ENCODE measurements around the gene CD4. TPM values are rescaled to one million over a fixed set of nuclear protein-coding genes. Genes with fewer than 3 reads are reported as not detected.

CD4 gene
- total and polyA plus RNA-seq, 10 of the 15 experiments (the other 5 are each of a cell fraction or from before 2014, with no cell fraction given): 0.24 to 1.6 (median 0.69) TPM

DNA sequence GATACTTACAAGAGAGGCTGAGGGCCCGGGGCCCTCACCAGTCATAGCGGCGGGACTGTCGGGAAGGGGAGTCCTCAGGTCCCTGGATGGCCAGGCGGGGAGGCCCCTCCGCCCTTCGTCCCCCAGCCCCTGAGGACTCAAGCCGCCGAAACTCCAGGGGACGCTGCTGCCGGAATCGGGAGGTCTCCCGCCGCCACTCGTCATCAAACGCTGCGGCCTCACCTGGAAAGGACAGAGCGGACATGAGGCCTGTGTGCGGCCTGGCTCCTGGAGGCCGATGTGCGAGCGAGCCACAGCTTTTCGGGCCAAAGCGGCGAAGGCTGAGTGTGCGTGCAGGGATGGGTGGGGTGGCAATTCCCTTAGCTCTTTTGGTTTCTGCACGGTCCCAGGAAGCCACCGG is 40.6 kb upstream of the CD4 start (continued):
- TF ChIP-seq, protein P1, sequence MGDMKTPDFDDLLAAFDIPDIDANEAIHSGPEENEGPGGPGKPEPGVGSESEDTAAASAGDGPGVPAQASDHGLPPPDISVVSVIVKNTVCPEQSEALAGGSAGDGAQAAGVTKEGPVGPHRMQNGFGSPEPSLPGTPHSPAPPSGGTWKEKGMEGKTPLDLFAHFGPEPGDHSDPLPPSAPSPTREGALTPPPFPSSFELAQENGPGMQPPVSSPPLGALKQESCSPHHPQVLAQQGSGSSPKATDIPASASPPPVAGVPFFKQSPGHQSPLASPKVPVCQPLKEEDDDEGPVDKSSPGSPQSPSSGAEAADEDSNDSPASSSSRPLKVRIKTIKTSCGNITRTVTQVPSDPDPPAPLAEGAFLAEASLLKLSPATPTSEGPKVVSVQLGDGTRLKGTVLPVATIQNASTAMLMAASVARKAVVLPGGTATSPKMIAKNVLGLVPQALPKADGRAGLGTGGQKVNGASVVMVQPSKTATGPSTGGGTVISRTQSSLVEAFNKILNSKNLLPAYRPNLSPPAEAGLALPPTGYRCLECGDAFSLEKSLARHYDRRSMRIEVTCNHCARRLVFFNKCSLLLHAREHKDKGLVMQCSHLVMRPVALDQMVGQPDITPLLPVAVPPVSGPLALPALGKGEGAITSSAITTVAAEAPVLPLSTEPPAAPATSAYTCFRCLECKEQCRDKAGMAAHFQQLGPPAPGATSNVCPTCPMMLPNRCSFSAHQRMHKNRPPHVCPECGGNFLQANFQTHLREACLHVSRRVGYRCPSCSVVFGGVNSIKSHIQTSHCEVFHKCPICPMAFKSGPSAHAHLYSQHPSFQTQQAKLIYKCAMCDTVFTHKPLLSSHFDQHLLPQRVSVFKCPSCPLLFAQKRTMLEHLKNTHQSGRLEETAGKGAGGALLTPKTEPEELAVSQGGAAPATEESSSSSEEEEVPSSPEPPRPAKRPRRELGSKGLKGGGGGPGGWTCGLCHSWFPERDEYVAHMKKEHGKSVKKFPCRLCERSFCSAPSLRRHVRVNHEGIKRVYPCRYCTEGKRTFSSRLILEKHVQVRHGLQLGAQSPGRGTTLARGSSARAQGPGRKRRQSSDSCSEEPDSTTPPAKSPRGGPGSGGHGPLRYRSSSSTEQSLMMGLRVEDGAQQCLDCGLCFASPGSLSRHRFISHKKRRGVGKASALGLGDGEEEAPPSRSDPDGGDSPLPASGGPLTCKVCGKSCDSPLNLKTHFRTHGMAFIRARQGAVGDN (IDR thresholded peaks at IDR 0.05): no peak
- TF ChIP-seq, protein P2, sequence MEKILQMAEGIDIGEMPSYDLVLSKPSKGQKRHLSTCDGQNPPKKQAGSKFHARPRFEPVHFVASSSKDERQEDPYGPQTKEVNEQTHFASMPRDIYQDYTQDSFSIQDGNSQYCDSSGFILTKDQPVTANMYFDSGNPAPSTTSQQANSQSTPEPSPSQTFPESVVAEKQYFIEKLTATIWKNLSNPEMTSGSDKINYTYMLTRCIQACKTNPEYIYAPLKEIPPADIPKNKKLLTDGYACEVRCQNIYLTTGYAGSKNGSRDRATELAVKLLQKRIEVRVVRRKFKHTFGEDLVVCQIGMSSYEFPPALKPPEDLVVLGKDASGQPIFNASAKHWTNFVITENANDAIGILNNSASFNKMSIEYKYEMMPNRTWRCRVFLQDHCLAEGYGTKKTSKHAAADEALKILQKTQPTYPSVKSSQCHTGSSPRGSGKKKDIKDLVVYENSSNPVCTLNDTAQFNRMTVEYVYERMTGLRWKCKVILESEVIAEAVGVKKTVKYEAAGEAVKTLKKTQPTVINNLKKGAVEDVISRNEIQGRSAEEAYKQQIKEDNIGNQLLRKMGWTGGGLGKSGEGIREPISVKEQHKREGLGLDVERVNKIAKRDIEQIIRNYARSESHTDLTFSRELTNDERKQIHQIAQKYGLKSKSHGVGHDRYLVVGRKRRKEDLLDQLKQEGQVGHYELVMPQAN (conservative IDR thresholded peaks at IDR 0.05): no peak
- no peak for TF ChIP-seq SP1 (IDR thresholded peaks at IDR 0.05; ENCODE audit: low read depth, low read length)

DNA sequence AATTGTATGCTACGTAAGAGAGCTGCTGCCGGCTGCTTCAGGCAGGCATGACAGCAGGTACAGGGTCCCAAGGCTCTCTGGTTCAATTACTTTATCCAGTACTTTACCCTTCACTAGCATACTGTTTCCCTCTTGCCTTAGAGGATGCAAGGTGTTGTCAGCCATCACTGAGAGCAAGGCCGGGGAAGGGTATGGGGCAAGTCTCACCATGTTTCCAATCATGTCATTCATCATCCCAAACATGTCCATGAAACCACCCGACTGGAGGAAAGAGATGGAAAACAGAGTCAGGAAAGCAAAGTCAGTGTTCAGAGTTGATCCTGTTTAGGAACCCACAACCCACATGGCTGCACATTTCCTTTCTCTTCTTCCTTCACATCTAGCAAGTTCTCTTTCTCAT is 38.8 kb upstream of the CD4 start:
- 98% methylated on average over 4 of the region's 4 CpGs for WGBS (ENCODE audit: insufficient coverage, insufficient replicate concordance, low lambda C conversion rate, missing lambda C conversion rate)
- ChIA-PET CTCF (no interaction called here), POLR2A (no interaction called here), RAD21 (ENCODE audit: unreplicated experiment) (no interaction called here), SMC1A (ENCODE audit: uncharacterized antibody, unreplicated experiment) (no interaction called here)
- Histone ChIP-seq H3K9ac (ENCODE audit: control insufficient read depth, insufficient read depth, low read length) (no peak overlapping the region), H4K20me1 (ENCODE audit: control insufficient read depth, insufficient read depth) (no peaks in the 10 kb centered on the region), H3K36me3 (ENCODE audit: control insufficient read depth in 2 of 2, insufficient read depth in 2 of 2, low read length in 1 of 2) (peaks cover 6 to 14% of the 10 kb centered on the region in 2 experiments; a peak in 3 of 4 replicates), H3K27ac (ENCODE audit: control insufficient read depth, insufficient read depth) (no peak overlapping the region; the same call in 1 of the 2 replicates), H3K4me1 (ENCODE audit: control insufficient read depth, insufficient read depth, low read length) (peaks cover 20% of the 10 kb centered on the region), H3K4me3 (no peak overlapping the region), H3K9me3 (replicated peaks; ENCODE audit: control insufficient read depth, insufficient read depth, low read length) (no peaks in the 10 kb centered on the region), H3K79me2 (ENCODE audit: control insufficient read depth, insufficient read depth, low read length) (peaks cover 18% of the 10 kb centered on the region), H2AFZ (ENCODE audit: control insufficient read depth, low read depth, low read length) (no peak overlapping the region), H3K4me2 (ENCODE audit: control insufficient read depth, insufficient read depth) (no peak overlapping the region), H3K27me3 (replicated peaks in 1 of 2; ENCODE audit: control insufficient read depth in 2 of 2, insufficient read depth in 2 of 2, low read length in 1 of 2) (no peaks in the 10 kb centered on the region)
- DNase-seq (ENCODE audit: low read depth, low spot score): no peak
- FAIRE-seq: no peak
- intact Hi-C loops (cut with micrococcal nuclease; ENCODE audit: unreplicated experiment): no loop called here
- BruUV-seq (replicated peaks): no TSS peak
- ATAC-seq: no peak
- no peak for TF ChIP-seq FOS (IDR thresholded peaks at IDR 0.05; ENCODE audit: borderline replicate concordance, extremely low read depth, insufficient read length)
- TF ChIP-seq, protein P3, sequence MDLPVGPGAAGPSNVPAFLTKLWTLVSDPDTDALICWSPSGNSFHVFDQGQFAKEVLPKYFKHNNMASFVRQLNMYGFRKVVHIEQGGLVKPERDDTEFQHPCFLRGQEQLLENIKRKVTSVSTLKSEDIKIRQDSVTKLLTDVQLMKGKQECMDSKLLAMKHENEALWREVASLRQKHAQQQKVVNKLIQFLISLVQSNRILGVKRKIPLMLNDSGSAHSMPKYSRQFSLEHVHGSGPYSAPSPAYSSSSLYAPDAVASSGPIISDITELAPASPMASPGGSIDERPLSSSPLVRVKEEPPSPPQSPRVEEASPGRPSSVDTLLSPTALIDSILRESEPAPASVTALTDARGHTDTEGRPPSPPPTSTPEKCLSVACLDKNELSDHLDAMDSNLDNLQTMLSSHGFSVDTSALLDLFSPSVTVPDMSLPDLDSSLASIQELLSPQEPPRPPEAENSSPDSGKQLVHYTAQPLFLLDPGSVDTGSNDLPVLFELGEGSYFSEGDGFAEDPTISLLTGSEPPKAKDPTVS (IDR thresholded peaks at IDR 0.05; ENCODE audit: low read depth, low read length): no peak
- TF ChIP-seq, protein P4, sequence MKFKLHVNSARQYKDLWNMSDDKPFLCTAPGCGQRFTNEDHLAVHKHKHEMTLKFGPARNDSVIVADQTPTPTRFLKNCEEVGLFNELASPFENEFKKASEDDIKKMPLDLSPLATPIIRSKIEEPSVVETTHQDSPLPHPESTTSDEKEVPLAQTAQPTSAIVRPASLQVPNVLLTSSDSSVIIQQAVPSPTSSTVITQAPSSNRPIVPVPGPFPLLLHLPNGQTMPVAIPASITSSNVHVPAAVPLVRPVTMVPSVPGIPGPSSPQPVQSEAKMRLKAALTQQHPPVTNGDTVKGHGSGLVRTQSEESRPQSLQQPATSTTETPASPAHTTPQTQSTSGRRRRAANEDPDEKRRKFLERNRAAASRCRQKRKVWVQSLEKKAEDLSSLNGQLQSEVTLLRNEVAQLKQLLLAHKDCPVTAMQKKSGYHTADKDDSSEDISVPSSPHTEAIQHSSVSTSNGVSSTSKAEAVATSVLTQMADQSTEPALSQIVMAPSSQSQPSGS (IDR thresholded peaks at IDR 0.05; ENCODE audit: low read length): no peak
- TF ChIP-seq, protein P5, sequence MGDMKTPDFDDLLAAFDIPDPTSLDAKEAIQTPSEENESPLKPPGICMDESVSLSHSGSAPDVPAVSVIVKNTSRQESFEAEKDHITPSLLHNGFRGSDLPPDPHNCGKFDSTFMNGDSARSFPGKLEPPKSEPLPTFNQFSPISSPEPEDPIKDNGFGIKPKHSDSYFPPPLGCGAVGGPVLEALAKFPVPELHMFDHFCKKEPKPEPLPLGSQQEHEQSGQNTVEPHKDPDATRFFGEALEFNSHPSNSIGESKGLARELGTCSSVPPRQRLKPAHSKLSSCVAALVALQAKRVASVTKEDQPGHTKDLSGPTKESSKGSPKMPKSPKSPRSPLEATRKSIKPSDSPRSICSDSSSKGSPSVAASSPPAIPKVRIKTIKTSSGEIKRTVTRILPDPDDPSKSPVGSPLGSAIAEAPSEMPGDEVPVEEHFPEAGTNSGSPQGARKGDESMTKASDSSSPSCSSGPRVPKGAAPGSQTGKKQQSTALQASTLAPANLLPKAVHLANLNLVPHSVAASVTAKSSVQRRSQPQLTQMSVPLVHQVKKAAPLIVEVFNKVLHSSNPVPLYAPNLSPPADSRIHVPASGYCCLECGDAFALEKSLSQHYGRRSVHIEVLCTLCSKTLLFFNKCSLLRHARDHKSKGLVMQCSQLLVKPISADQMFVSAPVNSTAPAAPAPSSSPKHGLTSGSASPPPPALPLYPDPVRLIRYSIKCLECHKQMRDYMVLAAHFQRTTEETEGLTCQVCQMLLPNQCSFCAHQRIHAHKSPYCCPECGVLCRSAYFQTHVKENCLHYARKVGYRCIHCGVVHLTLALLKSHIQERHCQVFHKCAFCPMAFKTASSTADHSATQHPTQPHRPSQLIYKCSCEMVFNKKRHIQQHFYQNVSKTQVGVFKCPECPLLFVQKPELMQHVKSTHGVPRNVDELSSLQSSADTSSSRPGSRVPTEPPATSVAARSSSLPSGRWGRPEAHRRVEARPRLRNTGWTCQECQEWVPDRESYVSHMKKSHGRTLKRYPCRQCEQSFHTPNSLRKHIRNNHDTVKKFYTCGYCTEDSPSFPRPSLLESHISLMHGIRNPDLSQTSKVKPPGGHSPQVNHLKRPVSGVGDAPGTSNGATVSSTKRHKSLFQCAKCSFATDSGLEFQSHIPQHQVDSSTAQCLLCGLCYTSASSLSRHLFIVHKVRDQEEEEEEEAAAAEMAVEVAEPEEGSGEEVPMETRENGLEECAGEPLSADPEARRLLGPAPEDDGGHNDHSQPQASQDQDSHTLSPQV (IDR thresholded peaks at IDR 0.05): no peak
- in situ Hi-C loops (cut with MboI): loop anchor here (5.0 kb wide), 1 partner anchor 77 kb away; the partner anchor contains the start of gene P3H3

Data from GM12878 (cell line).